Measurements from ENCODE around the gene KCND2.

DNA sequence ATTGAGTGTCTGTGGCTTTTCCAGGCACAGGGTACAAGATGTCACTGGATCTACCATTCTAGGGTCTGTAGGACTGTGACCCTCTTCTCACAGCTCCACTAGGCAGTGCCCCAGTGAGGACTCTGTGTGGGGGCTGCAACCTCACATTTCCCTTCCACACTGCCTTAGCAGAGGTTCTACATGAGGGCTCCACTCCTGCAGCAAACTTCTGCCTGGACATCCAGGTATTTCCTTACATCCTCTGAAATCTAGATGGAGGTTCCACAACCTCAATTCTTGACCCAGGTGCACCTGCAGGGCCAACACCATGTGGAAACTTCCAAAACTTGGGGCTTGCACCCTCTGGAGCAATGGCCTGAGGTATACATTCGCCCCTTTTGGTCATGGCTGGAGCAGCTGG is 183.7 kb downstream of the KCND2 start:
- TF ChIP-seq CTCF (IDR thresholded peaks at IDR 0.05) (no peak), POLR2A (IDR thresholded peaks at IDR 0.05) (no peak)

All from testis (tissue), 2 donors.